ENCODE results near the gene GAGE12E.
A peak's percentile ranks its signal among the peaks of the same experiment; 100 is the strongest.
"Not testable (repeated sequence)": the region's sequence is repeated elsewhere in the genome, so short reads cannot be mapped to it uniquely, and the experiment has no call there.

GAGE12E gene, protein sequence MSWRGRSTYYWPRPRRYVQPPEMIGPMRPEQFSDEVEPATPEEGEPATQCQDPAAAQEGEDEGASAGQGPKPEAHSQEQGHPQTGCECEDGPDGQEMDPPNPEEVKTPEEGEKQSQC

DNA sequence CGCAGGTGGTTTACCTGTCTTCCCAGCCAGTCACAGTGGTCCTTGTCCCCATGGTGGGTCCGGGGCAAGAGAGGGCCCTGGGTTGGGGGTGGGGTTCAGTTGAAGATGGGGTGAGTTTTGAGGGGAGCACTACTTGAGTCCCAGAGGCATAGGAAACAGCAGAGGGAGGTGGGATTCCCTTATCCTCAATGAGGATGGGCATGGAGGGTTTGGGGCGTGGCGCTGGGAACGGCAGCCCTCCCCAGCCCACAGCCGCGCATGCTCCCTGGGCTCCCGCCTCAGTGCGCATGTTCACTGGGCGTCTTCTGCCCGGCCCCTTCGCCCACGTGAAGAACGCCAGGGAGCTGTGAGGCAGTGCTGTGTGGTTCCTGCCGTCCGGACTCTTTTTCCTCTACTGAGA lies at the start of gene GAGE12E:
Gene GAGE12E (plus strand): TSS at position 301 of the 400 bp plus-strand sequence. CDS start 1,155 bp downstream, outside the sequence.
- in situ Hi-C loops (cut with MboI; ENCODE audit: low sequenced_read_pairs); H3K4me1 ChIP-seq; H3K36me3 ChIP-seq (replicated peaks); H3K27me3 ChIP-seq (ENCODE audit: low read depth); H3K9me3 ChIP-seq; DNase-seq (ENCODE audit: low spot score in 2 of 2); H3K4me3 ChIP-seq: not testable (repeated sequence)

DNA sequence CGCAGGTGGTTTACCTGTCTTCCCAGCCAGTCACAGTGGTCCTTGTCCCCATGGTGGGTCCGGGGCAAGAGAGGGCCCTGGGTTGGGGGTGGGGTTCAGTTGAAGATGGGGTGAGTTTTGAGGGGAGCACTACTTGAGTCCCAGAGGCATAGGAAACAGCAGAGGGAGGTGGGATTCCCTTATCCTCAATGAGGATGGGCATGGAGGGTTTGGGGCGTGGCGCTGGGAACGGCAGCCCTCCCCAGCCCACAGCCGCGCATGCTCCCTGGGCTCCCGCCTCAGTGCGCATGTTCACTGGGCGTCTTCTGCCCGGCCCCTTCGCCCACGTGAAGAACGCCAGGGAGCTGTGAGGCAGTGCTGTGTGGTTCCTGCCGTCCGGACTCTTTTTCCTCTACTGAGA lies 19.2 kb upstream of the GAGE12E start, which contains the start of gene GAGE12C:
Gene GAGE12C (plus strand): TSS at position 301 of the 400 bp plus-strand sequence. CDS start 1,155 bp downstream, outside the sequence.
- H3K9me3 ChIP-seq; H3K4me1 ChIP-seq; DNase-seq (ENCODE audit: low spot score in 2 of 2); H3K36me3 ChIP-seq (replicated peaks); H3K27me3 ChIP-seq (ENCODE audit: low read depth); in situ Hi-C loops (cut with MboI; ENCODE audit: low sequenced_read_pairs); H3K4me3 ChIP-seq: not testable (repeated sequence)

DNA sequence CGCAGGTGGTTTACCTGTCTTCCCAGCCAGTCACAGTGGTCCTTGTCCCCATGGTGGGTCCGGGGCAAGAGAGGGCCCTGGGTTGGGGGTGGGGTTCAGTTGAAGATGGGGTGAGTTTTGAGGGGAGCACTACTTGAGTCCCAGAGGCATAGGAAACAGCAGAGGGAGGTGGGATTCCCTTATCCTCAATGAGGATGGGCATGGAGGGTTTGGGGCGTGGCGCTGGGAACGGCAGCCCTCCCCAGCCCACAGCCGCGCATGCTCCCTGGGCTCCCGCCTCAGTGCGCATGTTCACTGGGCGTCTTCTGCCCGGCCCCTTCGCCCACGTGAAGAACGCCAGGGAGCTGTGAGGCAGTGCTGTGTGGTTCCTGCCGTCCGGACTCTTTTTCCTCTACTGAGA lies 9.7 kb upstream of the GAGE12E start, which contains the start of gene GAGE12D:
Gene GAGE12D (plus strand): TSS at position 301 of the 400 bp plus-strand sequence. CDS start 1,155 bp downstream, outside the sequence.
- H3K9me3 ChIP-seq; in situ Hi-C loops (cut with MboI; ENCODE audit: low sequenced_read_pairs); H3K4me1 ChIP-seq; H3K27me3 ChIP-seq (ENCODE audit: low read depth); H3K36me3 ChIP-seq (replicated peaks); DNase-seq (ENCODE audit: low spot score in 2 of 2); H3K4me3 ChIP-seq: not testable (repeated sequence)

DNA sequence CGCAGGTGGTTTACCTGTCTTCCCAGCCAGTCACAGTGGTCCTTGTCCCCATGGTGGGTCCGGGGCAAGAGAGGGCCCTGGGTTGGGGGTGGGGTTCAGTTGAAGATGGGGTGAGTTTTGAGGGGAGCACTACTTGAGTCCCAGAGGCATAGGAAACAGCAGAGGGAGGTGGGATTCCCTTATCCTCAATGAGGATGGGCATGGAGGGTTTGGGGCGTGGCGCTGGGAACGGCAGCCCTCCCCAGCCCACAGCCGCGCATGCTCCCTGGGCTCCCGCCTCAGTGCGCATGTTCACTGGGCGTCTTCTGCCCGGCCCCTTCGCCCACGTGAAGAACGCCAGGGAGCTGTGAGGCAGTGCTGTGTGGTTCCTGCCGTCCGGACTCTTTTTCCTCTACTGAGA lies 9.5 kb downstream of the GAGE12E start, which contains the start of gene GAGE12F:
Gene GAGE12F (plus strand): TSS at position 301 of the 400 bp plus-strand sequence. CDS start 1,155 bp downstream, outside the sequence.
- in situ Hi-C loops (cut with MboI; ENCODE audit: low sequenced_read_pairs); H3K9me3 ChIP-seq; H3K4me3 ChIP-seq; H3K27me3 ChIP-seq (ENCODE audit: low read depth); DNase-seq (ENCODE audit: low spot score in 2 of 2); H3K36me3 ChIP-seq (replicated peaks); H3K4me1 ChIP-seq: not testable (repeated sequence)

DNA sequence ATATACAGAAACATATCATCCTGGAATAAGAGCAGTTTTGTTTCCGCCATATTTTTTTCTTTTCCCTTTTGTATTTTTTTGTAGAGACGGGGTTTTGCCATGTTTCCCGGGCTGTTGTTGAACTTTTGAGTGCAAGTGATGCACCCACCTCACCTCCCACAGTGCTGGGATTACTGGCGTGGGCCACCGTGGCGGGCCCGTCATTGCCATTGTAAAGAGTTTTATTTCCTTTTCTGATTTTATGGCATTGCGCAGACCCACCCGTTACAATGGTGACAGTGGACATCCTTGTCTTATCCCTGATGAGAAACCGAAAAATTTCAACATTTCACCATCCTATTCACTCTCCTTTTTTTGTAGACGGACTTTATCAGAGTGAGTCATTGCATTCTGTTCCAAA lies 17.6 kb downstream of the GAGE12E start:
- H3K4me1 ChIP-seq; H3K4me3 ChIP-seq; in situ Hi-C loops (cut with MboI; ENCODE audit: low sequenced_read_pairs); H3K9me3 ChIP-seq; H3K27me3 ChIP-seq (ENCODE audit: low read depth); H3K36me3 ChIP-seq (replicated peaks): not testable (repeated sequence)
- DNase-seq (ENCODE audit: low spot score in 2 of 2), result peak in 1 of 2 experiments; percentile 4

DNA sequence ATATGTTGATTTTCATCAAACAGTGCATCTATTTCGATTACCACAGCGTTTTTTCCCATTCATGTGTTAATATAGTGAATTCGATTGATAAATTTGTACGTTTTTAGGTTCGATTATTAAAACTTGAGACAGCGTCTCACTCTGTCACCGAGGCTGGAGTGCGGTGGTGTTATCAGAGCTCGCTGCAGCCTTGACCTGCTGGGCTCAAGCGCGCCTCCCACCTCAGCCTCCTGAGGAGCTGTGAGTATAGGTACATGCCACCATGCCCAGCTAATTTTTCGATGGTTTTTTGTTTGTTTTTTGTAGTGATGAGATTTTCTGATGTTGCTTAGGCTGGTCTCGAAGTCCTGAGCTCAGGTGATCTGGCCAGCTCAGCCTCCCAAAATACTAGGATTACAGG lies 18.1 kb downstream of the GAGE12E start:
- H3K9me3 ChIP-seq; H3K27me3 ChIP-seq (ENCODE audit: low read depth); in situ Hi-C loops (cut with MboI; ENCODE audit: low sequenced_read_pairs); H3K4me1 ChIP-seq; H3K4me3 ChIP-seq; DNase-seq (ENCODE audit: low spot score in 2 of 2); H3K36me3 ChIP-seq (replicated peaks): not testable (repeated sequence)

DNA sequence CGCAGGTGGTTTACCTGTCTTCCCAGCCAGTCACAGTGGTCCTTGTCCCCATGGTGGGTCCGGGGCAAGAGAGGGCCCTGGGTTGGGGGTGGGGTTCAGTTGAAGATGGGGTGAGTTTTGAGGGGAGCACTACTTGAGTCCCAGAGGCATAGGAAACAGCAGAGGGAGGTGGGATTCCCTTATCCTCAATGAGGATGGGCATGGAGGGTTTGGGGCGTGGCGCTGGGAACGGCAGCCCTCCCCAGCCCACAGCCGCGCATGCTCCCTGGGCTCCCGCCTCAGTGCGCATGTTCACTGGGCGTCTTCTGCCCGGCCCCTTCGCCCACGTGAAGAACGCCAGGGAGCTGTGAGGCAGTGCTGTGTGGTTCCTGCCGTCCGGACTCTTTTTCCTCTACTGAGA lies 19.0 kb downstream of the GAGE12E start, which contains the start of gene GAGE12G:
Gene GAGE12G (plus strand): TSS at position 301 of the 400 bp plus-strand sequence. CDS start 1,155 bp downstream, outside the sequence.
- DNase-seq (ENCODE audit: low spot score in 2 of 2); H3K4me3 ChIP-seq; H3K27me3 ChIP-seq (ENCODE audit: low read depth); H3K36me3 ChIP-seq (replicated peaks); H3K4me1 ChIP-seq; H3K9me3 ChIP-seq; in situ Hi-C loops (cut with MboI; ENCODE audit: low sequenced_read_pairs): not testable (repeated sequence)

DNA sequence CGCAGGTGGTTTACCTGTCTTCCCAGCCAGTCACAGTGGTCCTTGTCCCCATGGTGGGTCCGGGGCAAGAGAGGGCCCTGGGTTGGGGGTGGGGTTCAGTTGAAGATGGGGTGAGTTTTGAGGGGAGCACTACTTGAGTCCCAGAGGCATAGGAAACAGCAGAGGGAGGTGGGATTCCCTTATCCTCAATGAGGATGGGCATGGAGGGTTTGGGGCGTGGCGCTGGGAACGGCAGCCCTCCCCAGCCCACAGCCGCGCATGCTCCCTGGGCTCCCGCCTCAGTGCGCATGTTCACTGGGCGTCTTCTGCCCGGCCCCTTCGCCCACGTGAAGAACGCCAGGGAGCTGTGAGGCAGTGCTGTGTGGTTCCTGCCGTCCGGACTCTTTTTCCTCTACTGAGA lies 28.6 kb downstream of the GAGE12E start, which contains the start of gene GAGE12H:
Gene GAGE12H (plus strand): TSS at position 301 of the 400 bp plus-strand sequence. CDS start 1,155 bp downstream, outside the sequence.
- not testable (repeated sequence) for H3K4me3 ChIP-seq, H3K4me1 ChIP-seq

DNA sequence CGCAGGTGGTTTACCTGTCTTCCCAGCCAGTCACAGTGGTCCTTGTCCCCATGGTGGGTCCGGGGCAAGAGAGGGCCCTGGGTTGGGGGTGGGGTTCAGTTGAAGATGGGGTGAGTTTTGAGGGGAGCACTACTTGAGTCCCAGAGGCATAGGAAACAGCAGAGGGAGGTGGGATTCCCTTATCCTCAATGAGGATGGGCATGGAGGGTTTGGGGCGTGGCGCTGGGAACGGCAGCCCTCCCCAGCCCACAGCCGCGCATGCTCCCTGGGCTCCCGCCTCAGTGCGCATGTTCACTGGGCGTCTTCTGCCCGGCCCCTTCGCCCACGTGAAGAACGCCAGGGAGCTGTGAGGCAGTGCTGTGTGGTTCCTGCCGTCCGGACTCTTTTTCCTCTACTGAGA lies 38.1 kb downstream of the GAGE12E start, which contains the start of gene GAGE2A:
Gene GAGE2A (plus strand): TSS at position 301 of the 400 bp plus-strand sequence. CDS start 1,155 bp downstream, outside the sequence.
- H3K4me1 ChIP-seq; in situ Hi-C loops (cut with MboI; ENCODE audit: low sequenced_read_pairs); H3K36me3 ChIP-seq (replicated peaks); H3K4me3 ChIP-seq; H3K9me3 ChIP-seq; H3K27me3 ChIP-seq (ENCODE audit: low read depth); DNase-seq (ENCODE audit: low spot score in 2 of 2): not testable (repeated sequence)

More for the DNA sequence above, 28.6 kb downstream of the GAGE12E start, which contains the start of gene GAGE12H:
- H3K27me3 ChIP-seq (ENCODE audit: low read depth); H3K36me3 ChIP-seq (replicated peaks); DNase-seq (ENCODE audit: low spot score in 2 of 2); H3K9me3 ChIP-seq; in situ Hi-C loops (cut with MboI; ENCODE audit: low sequenced_read_pairs): not testable (repeated sequence)

DNA sequence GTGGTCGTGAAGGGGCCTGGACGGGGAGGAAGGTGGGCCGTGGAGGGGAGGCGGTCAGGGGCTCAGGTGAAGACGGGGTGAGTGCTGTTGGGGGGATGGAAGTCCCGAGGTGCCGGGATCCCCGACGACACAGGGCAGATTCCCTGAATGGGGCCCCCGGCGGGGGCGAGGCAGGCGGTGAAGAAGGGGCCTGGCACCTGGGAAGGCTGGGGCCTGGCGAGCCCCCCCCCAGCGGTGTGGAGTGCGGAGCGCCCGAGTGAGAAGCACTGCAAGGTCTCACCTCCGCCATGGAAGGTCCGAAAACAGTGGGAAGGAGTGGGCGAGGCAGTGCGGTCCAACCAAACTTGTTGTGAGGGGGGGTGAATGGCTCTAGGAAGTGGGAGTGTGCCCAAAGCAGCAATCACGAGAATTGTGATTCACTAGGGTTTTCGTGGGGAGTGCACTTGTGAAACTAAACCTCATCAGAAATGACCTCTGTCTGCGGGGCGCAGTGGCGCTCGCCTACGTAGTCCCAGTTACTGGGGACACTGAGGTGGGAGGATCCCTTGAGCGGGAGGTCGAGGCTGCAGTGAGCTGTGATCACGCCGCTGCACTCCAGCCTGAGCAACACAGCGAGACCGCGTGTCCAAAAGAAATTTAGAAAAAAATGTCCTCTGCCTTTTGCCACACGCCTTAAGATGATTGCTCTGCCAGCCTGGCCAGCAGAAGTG lies 38.8 kb downstream of the GAGE12E start:
- in situ Hi-C loops (cut with MboI; ENCODE audit: low sequenced_read_pairs); H3K4me3 ChIP-seq; H3K4me1 ChIP-seq; H3K27me3 ChIP-seq (ENCODE audit: low read depth); H3K36me3 ChIP-seq (replicated peaks); H3K9me3 ChIP-seq: not testable (repeated sequence)
- peak in 1 of 2 experiments; percentile 7 for DNase-seq (ENCODE audit: low spot score in 2 of 2)

DNA sequence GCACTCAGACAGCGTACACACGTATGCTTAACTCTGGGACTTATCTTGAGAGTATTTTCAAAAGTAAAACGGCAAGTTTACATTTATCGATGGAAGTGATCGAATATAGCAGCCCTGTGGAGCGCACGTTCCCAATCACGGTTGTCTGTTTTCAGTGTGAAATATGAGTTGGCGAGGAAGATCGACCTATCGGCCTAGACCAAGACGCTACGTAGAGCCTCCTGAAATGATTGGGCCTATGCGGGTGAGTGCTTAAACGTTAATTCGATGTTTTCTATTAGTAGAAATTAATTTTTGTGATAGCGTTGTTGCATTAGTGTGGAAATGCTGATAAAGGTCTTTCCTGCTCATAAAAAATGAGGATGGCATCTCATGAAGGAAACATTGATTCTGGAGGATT lies 39.4 kb downstream of the GAGE12E start:
- in situ Hi-C loops (cut with MboI; ENCODE audit: low sequenced_read_pairs); H3K27me3 ChIP-seq (ENCODE audit: low read depth); H3K9me3 ChIP-seq; H3K4me3 ChIP-seq; H3K4me1 ChIP-seq; H3K36me3 ChIP-seq (replicated peaks); DNase-seq (ENCODE audit: low spot score in 2 of 2): not testable (repeated sequence)

DNA sequence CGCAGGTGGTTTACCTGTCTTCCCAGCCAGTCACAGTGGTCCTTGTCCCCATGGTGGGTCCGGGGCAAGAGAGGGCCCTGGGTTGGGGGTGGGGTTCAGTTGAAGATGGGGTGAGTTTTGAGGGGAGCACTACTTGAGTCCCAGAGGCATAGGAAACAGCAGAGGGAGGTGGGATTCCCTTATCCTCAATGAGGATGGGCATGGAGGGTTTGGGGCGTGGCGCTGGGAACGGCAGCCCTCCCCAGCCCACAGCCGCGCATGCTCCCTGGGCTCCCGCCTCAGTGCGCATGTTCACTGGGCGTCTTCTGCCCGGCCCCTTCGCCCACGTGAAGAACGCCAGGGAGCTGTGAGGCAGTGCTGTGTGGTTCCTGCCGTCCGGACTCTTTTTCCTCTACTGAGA lies 47.6 kb downstream of the GAGE12E start, which contains the start of gene GAGE1:
Gene GAGE1 (plus strand): TSS at position 301 of the 400 bp plus-strand sequence. CDS start 1,155 bp downstream, outside the sequence.
- H3K36me3 ChIP-seq (replicated peaks); H3K27me3 ChIP-seq (ENCODE audit: low read depth); H3K4me3 ChIP-seq; DNase-seq (ENCODE audit: low spot score in 2 of 2); in situ Hi-C loops (cut with MboI; ENCODE audit: low sequenced_read_pairs); H3K9me3 ChIP-seq; H3K4me1 ChIP-seq: not testable (repeated sequence)

All from HAP-1 (cell line).